Measurements from ENCODE around the gene RNF144A.

RNF144A gene

GRCh38 chr2:6917761-6918421, 679 bp downstream of the RNF144A start:
- no peak overlapping the region for H3K4me3 ChIP-seq (ENCODE audit: low read depth, low read length)
- no peak for DNase-seq (ENCODE audit: low read depth)
- TF ChIP-seq CTCF (IDR thresholded peaks at IDR 0.05; ENCODE audit: low read depth, low read length) (no peak), MYC (IDR thresholded peaks at IDR 0.05; ENCODE audit: low read depth, low read length) (no peak), POLR2A (IDR thresholded peaks at IDR 0.05; ENCODE audit: extremely low read depth, insufficient read length) (no peak), MAX (IDR thresholded peaks at IDR 0.05; ENCODE audit: low read depth, low read length) (no peak)

DNA sequence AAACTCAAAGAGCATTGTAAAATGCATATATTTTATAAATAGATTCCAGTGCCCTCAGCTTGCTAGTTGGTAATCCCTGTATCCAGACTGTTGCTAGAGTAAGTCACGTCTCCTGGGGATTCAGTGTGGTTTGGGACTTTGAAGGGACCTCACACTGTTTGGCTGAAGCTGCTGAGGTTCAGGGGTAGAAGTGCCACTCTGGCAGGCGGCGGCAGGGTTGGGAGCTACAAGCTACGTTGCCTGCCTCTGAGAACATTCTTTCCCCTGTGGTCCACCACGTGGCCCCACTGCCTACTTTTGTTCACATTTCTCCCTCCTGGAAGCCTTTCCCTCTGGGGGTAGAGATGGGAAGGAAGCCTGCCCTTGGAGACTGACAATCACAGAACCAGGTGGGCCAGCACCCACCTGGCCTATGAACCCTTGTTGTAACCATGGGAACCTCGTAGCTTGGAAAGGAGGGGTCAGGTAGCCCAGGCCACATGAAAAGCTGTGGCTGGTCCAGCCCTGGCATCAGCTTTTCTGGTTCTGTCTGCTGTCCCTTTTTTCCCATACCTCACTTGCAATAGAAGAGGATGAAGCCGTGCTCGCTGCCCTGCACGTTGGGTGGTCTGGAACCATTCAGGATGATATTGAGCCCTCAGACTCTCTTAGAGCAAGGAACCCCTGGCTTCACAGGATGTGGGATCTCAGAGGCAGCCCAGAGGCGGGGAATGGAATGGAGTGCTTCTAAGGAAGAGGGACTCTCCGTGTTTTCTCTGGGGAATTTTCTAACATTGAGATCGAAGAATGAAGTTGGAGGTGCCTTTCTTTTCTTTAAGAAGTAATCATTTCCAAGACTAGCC, 2.9 kb downstream of the RNF144A start:
- no peak overlapping the region for H3K4me3 ChIP-seq (ENCODE audit: low read depth, low read length)
- TF ChIP-seq POLR2A (IDR thresholded peaks at IDR 0.05; ENCODE audit: extremely low read depth, insufficient read length): no peak
- TF ChIP-seq MAX (IDR thresholded peaks at IDR 0.05; ENCODE audit: low read depth, low read length): no peak
- TF ChIP-seq CTCF (IDR thresholded peaks at IDR 0.05; ENCODE audit: low read depth, low read length): no peak
- TF ChIP-seq MYC (IDR thresholded peaks at IDR 0.05; ENCODE audit: low read depth, low read length): no peak
- DNase-seq (ENCODE audit: low read depth): peak; percentile 30

DNA sequence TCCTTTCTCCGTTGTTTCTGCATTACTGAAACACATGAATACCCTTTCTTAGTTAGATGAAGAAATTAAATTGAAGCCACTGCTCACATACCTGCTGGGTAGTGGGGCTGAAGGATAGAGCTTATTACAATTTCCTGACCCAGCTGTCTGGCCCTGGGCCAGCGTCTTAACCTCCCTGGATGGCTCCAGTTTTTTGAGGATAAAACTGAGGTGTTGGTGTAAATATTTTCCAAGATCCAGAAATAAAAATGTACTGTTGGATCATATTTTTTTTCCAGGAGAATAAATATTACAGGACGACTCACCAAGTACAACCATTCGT, 3.5 kb downstream of the RNF144A start:
- DNase-seq (ENCODE audit: low read depth): no peak
- no peak for TF ChIP-seq CTCF (IDR thresholded peaks at IDR 0.05; ENCODE audit: low read depth, low read length)
- TF ChIP-seq MYC (IDR thresholded peaks at IDR 0.05; ENCODE audit: low read depth, low read length): no peak
- TF ChIP-seq POLR2A (IDR thresholded peaks at IDR 0.05; ENCODE audit: extremely low read depth, insufficient read length): no peak
- TF ChIP-seq MAX (IDR thresholded peaks at IDR 0.05; ENCODE audit: low read depth, low read length): no peak
- H3K4me3 ChIP-seq (ENCODE audit: low read depth, low read length): no peak overlapping the region

DNA sequence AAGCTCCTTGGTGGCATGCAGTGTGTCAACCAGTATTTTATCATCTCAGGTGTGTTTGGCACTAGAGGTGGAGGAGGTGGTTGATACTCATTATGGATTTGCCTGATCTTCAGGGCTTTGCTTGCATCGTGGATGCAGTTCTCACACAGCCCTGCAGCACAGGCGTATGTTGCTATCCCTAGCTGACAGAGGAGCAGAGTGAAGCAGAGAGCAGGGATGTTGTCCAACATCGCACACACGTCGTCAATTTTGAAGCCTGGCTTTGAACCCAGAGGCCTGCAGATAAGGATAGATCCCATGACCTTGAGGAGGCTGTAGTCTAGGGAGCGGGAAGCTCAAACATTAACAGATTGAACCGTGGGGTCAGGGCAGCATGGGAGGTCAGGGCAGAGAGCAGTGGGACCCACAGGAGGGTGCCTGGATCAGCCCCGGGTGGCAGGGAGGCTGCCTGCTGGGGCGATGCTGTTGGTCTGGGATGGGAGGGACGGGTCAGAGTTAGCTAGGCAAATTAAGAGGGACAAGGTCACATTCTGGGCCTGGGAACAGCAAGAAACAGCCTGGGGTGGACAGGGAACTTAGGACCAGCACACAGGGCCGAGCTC, 4.2 kb downstream of the RNF144A start:
- TF ChIP-seq POLR2A (IDR thresholded peaks at IDR 0.05; ENCODE audit: extremely low read depth, insufficient read length) (no peak), CTCF (IDR thresholded peaks at IDR 0.05; ENCODE audit: low read depth, low read length) (no peak)
- DNase-seq (ENCODE audit: low read depth): no peak
- H3K4me3 ChIP-seq (ENCODE audit: low read depth, low read length): no peak overlapping the region

DNA sequence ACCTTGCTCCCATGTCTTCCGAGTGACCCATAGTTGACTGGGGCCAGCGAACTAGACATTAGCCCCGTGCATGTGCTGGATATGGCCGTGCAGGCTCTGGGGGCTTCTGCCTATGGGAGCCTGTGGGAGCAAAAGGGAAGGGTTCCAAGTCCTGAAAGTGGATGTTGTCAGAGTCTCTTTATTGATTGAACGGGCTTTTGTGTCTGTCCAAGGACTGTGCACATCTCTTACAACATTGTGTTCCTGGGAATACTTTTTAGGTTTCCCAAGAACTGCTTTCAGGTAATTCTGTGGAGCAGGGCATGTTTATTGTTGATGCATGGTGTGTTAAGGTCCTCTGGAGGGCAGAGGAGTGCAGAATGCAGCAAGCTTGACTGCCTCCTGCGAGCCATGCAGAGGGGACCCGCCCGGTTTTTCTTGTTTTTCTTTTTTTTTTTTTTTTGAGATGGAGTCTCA, 5.0 kb downstream of the RNF144A start:
- DNase-seq (ENCODE audit: low read depth): peak; percentile 30
- H3K4me3 ChIP-seq (ENCODE audit: low read depth, low read length): no peak overlapping the region
- TF ChIP-seq MYC (IDR thresholded peaks at IDR 0.05; ENCODE audit: low read depth, low read length): no peak
- no peak for TF ChIP-seq CTCF (IDR thresholded peaks at IDR 0.05; ENCODE audit: low read depth, low read length)
- no peak for TF ChIP-seq MAX (IDR thresholded peaks at IDR 0.05; ENCODE audit: low read depth, low read length)
- no peak for TF ChIP-seq POLR2A (IDR thresholded peaks at IDR 0.05; ENCODE audit: extremely low read depth, insufficient read length)

Measured in NB4 (cell line).